ENCODE results near the gene ARMH4. TPM values are rescaled to one million over a fixed set of nuclear protein-coding genes. Genes with fewer than 3 reads are reported as not detected.

Gene ARMH4
- total and polyA plus RNA-seq, 10 of the 15 experiments (the other 5 are each of a cell fraction or from before 2014, with no cell fraction given), result 0.50 to 0.97 (median 0.60) TPM; not detected in 7

GRCh38 chr14:57974896-57975295 is 177.1 kb downstream of the ARMH4 start (continued):
- TF ChIP-seq ZBTB11 (CRISPR knock-in tag; IDR thresholded peaks at IDR 0.05), result no peak
- no peak for TF ChIP-seq ZBED1 (IDR thresholded peaks at IDR 0.05; ENCODE audit: borderline replicate concordance)
- TF ChIP-seq RCOR1 (conservative IDR thresholded peaks at IDR 0.05; ENCODE audit: low read depth, low read length), result no peak
- no peak for TF ChIP-seq PML (IDR thresholded peaks at IDR 0.05; ENCODE audit: low read length)

- DNase-seq (ENCODE audit: low read depth, low spot score), result no peak
- no peaks in the 10 kb centered on the region for H3K4me1 ChIP-seq (ENCODE audit: control insufficient read depth, insufficient read depth, low read length)
- 4% methylated on average over 3 of the region's 3 CpGs for WGBS (ENCODE audit: insufficient coverage, insufficient replicate concordance, low lambda C conversion rate, missing lambda C conversion rate)
- ChIA-PET RAD21 (ENCODE audit: unreplicated experiment) (no interaction called here), CTCF (no interaction called here), SMC1A (ENCODE audit: uncharacterized antibody, unreplicated experiment) (no interaction called here), POLR2A (no interaction called here)
- intact Hi-C loops (cut with micrococcal nuclease; ENCODE audit: unreplicated experiment), result no loop called here
- no peak overlapping the region for H3K9ac ChIP-seq (ENCODE audit: control insufficient read depth, insufficient read depth, low read length)
- H3K36me3 ChIP-seq (ENCODE audit: control insufficient read depth in 2 of 2, insufficient read depth in 2 of 2, low read length in 1 of 2), result no peaks in the 10 kb centered on the region
- no peaks in the 10 kb centered on the region for H4K20me1 ChIP-seq (ENCODE audit: control insufficient read depth, insufficient read depth)
- no peak overlapping the region for H3K27ac ChIP-seq (ENCODE audit: control insufficient read depth, insufficient read depth)
- H3K4me3 ChIP-seq, result no peak overlapping the region
- no TSS peak for BruUV-seq (replicated peaks)
- H3K27me3 ChIP-seq (replicated peaks in 1 of 2; ENCODE audit: control insufficient read depth in 2 of 2, insufficient read depth in 2 of 2, low read length in 1 of 2), result no peaks in the 10 kb centered on the region
- no peaks in the 10 kb centered on the region for H3K9me3 ChIP-seq (replicated peaks; ENCODE audit: control insufficient read depth, insufficient read depth, low read length)
- H3K79me2 ChIP-seq (ENCODE audit: control insufficient read depth, insufficient read depth, low read length), result no peaks in the 10 kb centered on the region
- TF ChIP-seq ZNF24 (IDR thresholded peaks at IDR 0.05) (no peak), MTA2 (IDR thresholded peaks at IDR 0.05; ENCODE audit: low read depth) (no peak), MYB (IDR thresholded peaks at IDR 0.05; ENCODE audit: borderline replicate concordance, low read depth, low read length) (no peak), E2F4 (IDR thresholded peaks at IDR 0.05; ENCODE audit: low read depth, low read length) (no peak), KAT2A (conservative IDR thresholded peaks at IDR 0.05; ENCODE audit: control insufficient read depth, low read depth, low read length) (no peak), SRF (IDR thresholded peaks at IDR 0.05; ENCODE audit: low read depth in 2 of 2, low read length in 2 of 2) (no peak), CEBPZ (IDR thresholded peaks at IDR 0.05; ENCODE audit: low read depth, low read length) (no peak), STAT1 (conservative IDR thresholded peaks at IDR 0.05) (no peak)
- in situ Hi-C loops (cut with MboI), result no loop called here
- H2AFZ ChIP-seq (ENCODE audit: control insufficient read depth, low read depth, low read length), result no peak overlapping the region
- ATAC-seq, result no peak
- no peak for FAIRE-seq
- no peak overlapping the region for H3K4me2 ChIP-seq (ENCODE audit: control insufficient read depth, insufficient read depth)
These were observed 181.4 kb downstream of the ARMH4 start for GRCh38 chr14:57970594-57970993.
